ENCODE results near the gene ST7.
"Not testable (repeated sequence)": the region's sequence is repeated elsewhere in the genome, so short reads cannot be mapped to it uniquely, and the experiment has no call there.

GRCh38 chr7:117120321-117120720, 167.0 kb downstream of the ST7 start:
- not testable (repeated sequence) for TF ChIP-seq CTCF (conservative IDR thresholded peaks at IDR 0.05 in 1 of 2, IDR thresholded peaks at IDR 0.05 in 1 of 2; ENCODE audit: low read depth in 1 of 2, low read length in 2 of 2); EZH2 (IDR thresholded peaks at IDR 0.05; ENCODE audit: low read length, missing control alignments)

Measured in fibroblast of lung (primary cell).